ENCODE results near the gene FOXF2.
A peak's percentile ranks its signal among the peaks of the same experiment; 100 is the strongest.

FOXF2 gene

GRCh38 chr6:1412901-1413300 lies 23.5 kb downstream of the FOXF2 start:
- Histone ChIP-seq H3K27ac (ENCODE audit: low read length) (no peak overlapping the region), H3K27me3 (ENCODE audit: control insufficient read depth, insufficient read depth, low read length) (no peaks in the 10 kb centered on the region), H3K4me1 (ENCODE audit: control insufficient read depth, insufficient read depth, low read length) (peaks cover 2% of the 10 kb centered on the region; the same call in 1 of the 2 replicates), H3K4me3 (ENCODE audit: low read length) (no peak overlapping the region), H3K9me3 (ENCODE audit: control insufficient read depth, insufficient read depth, low read length) (no peaks in the 10 kb centered on the region), H3K36me3 (ENCODE audit: control insufficient read depth, insufficient read depth, low read length) (no peaks in the 10 kb centered on the region)
- DNase-seq (ENCODE audit: low read depth, low spot score) = no peak
- WGBS (ENCODE audit: insufficient coverage, insufficient read length) = no CpG with 5 or more reads among the region's 9 CpGs

DNA sequence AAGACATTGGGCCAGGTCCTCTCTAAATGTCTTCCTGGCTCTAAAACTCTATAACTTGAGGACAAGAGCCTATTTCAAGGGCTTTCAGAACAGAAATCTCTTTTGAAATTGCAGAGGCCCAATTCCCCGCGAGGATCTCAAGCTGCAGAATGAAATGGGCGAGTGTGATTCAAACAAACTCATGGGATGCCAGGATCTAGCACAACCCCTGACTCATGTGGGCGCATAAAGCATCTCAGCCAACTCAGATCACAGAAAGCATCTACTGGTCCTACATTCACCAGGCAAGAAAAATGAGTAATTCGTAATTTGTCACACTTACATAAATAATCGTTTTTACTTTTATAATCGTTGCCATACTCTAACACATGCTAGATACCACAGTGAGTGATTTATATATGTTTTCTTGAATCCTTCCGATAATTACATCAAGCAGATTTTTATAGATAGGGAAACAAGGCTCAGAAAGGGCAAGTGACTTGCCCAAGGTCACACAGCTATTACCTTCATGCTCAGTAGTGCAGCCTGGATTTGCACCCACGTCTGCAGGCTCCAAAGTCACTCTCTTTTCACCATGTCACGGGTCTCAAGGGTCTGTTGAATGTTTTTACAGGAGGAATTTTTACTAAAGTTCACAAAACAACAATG lies 26.2 kb downstream of the FOXF2 start:
- no peak for DNase-seq (ENCODE audit: low read depth, low spot score)
- Histone ChIP-seq H3K27ac (ENCODE audit: low read length) (no peak overlapping the region), H3K4me3 (ENCODE audit: low read length) (no peak overlapping the region), H3K9me3 (ENCODE audit: control insufficient read depth, insufficient read depth, low read length) (no peaks in the 10 kb centered on the region), H3K27me3 (ENCODE audit: control insufficient read depth, insufficient read depth, low read length) (no peaks in the 10 kb centered on the region), H3K36me3 (ENCODE audit: control insufficient read depth, insufficient read depth, low read length) (no peaks in the 10 kb centered on the region), H3K4me1 (ENCODE audit: control insufficient read depth, insufficient read depth, low read length) (no peaks in the 10 kb centered on the region)
- WGBS (ENCODE audit: insufficient coverage, insufficient read length) = 100% methylated on average over 3 of the region's 10 CpGs

- Histone ChIP-seq H3K4me1 (ENCODE audit: control insufficient read depth, insufficient read depth, low read length) (no peaks in the 10 kb centered on the region), H3K27me3 (ENCODE audit: control insufficient read depth, insufficient read depth, low read length) (no peaks in the 10 kb centered on the region), H3K9me3 (ENCODE audit: control insufficient read depth, insufficient read depth, low read length) (no peaks in the 10 kb centered on the region), H3K4me3 (ENCODE audit: low read length) (no peak overlapping the region), H3K27ac (ENCODE audit: low read length) (no peak overlapping the region), H3K36me3 (ENCODE audit: control insufficient read depth, insufficient read depth, low read length) (no peaks in the 10 kb centered on the region)
- DNase-seq (ENCODE audit: low read depth, low spot score) = no peak
- WGBS (ENCODE audit: insufficient coverage, insufficient read length) = no CpG with 5 or more reads among the region's 21 CpGs
Measured at GRCh38 chr6:1416191-1416760, 26.9 kb downstream of the FOXF2 start.

DNA sequence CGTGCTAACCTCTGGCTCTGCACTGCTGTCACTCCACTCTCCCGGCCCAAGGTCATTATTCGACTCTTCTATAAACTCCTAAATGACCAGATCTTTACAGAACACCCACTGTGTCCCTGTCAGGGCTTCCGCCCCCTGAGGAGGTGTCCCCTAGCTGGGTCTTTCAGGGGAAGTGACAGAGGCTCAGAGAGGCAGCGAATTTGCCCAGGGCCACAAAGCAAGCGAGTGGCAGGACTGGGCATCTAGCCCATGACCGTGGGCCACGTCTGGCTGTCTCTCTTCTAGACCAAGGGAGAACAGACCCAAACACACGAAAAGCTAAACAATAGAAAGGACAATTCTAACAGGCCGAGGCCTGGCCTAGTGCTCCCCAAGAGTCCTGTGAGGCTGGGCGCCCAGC lies 27.4 kb downstream of the FOXF2 start:
- no CpG with 5 or more reads among the region's 11 CpGs for WGBS (ENCODE audit: insufficient coverage, insufficient read length)
- Histone ChIP-seq H3K27ac (ENCODE audit: low read length) (no peak overlapping the region), H3K4me1 (ENCODE audit: control insufficient read depth, insufficient read depth, low read length) (no peaks in the 10 kb centered on the region), H3K9me3 (ENCODE audit: control insufficient read depth, insufficient read depth, low read length) (no peaks in the 10 kb centered on the region), H3K27me3 (ENCODE audit: control insufficient read depth, insufficient read depth, low read length) (no peaks in the 10 kb centered on the region), H3K4me3 (ENCODE audit: low read length) (no peak overlapping the region), H3K36me3 (ENCODE audit: control insufficient read depth, insufficient read depth, low read length) (no peaks in the 10 kb centered on the region)
- DNase-seq (ENCODE audit: low read depth, low spot score) = no peak

DNA sequence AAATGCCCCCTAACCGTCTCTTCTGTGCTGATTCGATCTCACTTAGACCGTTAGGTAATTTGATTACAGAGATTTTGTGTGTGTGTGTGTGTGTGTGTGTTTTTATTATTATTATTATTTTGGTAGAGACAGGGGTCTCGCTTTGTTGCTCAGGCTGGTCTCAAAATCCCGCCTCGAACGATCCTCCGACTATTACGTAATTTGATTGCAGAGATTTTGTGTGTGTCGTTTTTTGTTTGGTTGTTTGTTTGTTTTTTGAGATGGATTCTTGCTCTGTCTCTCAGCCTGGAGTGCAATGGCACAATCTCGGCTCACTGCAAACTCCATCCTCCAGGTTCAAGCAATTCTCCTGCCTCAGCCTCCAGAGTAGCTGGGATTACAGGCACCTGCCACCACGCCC lies 28.3 kb downstream of the FOXF2 start:
- no peaks in the 10 kb centered on the region for H3K9me3 ChIP-seq (ENCODE audit: control insufficient read depth, insufficient read depth, low read length)
- H3K27ac ChIP-seq (ENCODE audit: low read length) = no peak overlapping the region
- DNase-seq (ENCODE audit: low read depth, low spot score) = no peak
- H3K4me3 ChIP-seq (ENCODE audit: low read length) = no peak overlapping the region
- no peaks in the 10 kb centered on the region for H3K27me3 ChIP-seq (ENCODE audit: control insufficient read depth, insufficient read depth, low read length)
- 100% methylated on average over 1 of the region's 12 CpGs for WGBS (ENCODE audit: insufficient coverage, insufficient read length)
- no peaks in the 10 kb centered on the region for H3K36me3 ChIP-seq (ENCODE audit: control insufficient read depth, insufficient read depth, low read length)
- no peaks in the 10 kb centered on the region for H3K4me1 ChIP-seq (ENCODE audit: control insufficient read depth, insufficient read depth, low read length)

DNA sequence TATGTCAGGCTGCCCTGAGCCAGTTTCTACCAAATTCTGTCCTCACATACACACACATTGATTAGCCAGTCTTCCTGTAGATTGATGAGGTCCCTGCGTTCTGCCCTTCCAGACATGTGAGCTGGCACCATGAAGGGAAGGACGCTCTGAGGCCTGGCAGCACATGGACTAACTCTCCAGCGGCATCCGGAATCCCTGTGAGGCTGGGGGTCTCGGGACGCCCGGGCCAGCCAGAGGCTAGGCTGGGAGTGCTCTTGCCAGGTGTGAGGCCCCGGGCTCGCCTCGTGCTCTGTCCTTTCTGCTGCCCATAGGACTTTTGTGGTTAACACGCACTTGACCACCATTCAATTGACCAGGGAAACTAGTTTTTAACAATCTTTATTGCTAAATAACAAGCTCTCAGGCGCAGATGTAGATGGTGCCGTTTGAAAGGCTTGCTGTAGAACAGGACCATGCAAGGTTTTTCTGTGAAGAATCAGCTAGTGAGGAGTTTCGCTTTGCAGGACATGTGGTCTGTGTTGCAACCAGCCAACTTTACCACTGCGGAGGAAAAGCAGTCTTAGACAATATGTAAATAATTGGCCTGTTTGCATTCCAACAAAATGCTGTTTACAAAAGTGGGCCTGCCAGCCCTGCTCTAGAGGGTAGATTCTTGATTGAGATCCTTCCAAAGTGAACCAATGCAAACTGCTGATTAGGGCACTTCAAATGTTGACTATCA lies 29.3 kb downstream of the FOXF2 start:
- H3K27ac ChIP-seq (ENCODE audit: low read length) = no peak overlapping the region
- H3K36me3 ChIP-seq (ENCODE audit: control insufficient read depth, insufficient read depth, low read length) = no peaks in the 10 kb centered on the region
- H3K9me3 ChIP-seq (ENCODE audit: control insufficient read depth, insufficient read depth, low read length) = no peaks in the 10 kb centered on the region
- no peaks in the 10 kb centered on the region for H3K4me1 ChIP-seq (ENCODE audit: control insufficient read depth, insufficient read depth, low read length)
- H3K27me3 ChIP-seq (ENCODE audit: control insufficient read depth, insufficient read depth, low read length) = no peaks in the 10 kb centered on the region
- H3K4me3 ChIP-seq (ENCODE audit: low read length) = no peak overlapping the region
- WGBS (ENCODE audit: insufficient coverage, insufficient read length) = no CpG with 5 or more reads among the region's 15 CpGs
- DNase-seq (ENCODE audit: low read depth, low spot score) = no peak

DNA sequence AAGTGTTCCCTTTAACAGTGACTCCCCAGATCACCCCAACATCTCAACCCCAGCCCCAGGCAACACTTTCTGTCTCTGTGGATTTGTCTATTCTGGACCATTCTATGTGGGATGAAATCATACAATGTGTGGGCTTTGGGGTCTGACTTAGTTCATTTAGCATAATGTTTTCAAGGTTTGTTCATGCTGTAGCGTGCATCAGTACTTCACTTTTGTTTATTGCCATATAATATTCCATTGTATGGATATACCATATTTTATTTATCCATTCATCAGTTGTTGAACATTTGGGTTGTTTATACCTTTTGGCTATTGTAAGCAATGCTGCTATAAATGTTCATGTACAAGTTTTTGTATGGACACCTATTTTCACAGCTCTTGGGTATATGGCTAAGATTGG lies 31.0 kb downstream of the FOXF2 start:
- Histone ChIP-seq H3K36me3 (ENCODE audit: control insufficient read depth, insufficient read depth, low read length) (no peaks in the 10 kb centered on the region), H3K4me3 (ENCODE audit: low read length) (no peak overlapping the region), H3K27me3 (ENCODE audit: control insufficient read depth, insufficient read depth, low read length) (no peaks in the 10 kb centered on the region), H3K9me3 (ENCODE audit: control insufficient read depth, insufficient read depth, low read length) (no peaks in the 10 kb centered on the region), H3K4me1 (ENCODE audit: control insufficient read depth, insufficient read depth, low read length) (no peaks in the 10 kb centered on the region), H3K27ac (ENCODE audit: low read length) (no peak overlapping the region)
- no CpG with 5 or more reads among the region's 1 CpG for WGBS (ENCODE audit: insufficient coverage, insufficient read length)
- DNase-seq (ENCODE audit: low read depth, low spot score) = no peak

DNA sequence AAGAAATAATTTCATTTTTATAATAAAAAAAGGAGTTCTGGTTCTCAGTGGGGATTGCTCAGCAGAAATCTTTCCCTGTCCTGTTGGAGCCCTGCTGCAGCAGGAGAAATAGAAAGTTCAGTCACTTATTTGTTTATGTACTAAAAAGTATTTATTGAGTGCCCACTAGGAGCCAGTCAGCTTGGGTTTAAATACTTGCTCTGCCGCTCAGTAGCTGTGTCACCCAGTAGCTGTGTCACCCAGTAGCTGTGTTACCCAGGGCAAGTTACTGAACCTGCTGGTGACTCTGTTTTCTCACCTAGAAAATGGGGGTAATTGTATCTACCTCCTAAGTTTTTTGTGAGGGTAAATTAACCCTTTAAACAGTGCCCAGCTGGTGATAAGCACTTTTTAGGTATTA lies 32.9 kb downstream of the FOXF2 start:
- Histone ChIP-seq H3K4me1 (ENCODE audit: control insufficient read depth, insufficient read depth, low read length) (no peaks in the 10 kb centered on the region), H3K27me3 (ENCODE audit: control insufficient read depth, insufficient read depth, low read length) (no peaks in the 10 kb centered on the region), H3K4me3 (ENCODE audit: low read length) (no peak overlapping the region), H3K9me3 (ENCODE audit: control insufficient read depth, insufficient read depth, low read length) (no peaks in the 10 kb centered on the region), H3K36me3 (ENCODE audit: control insufficient read depth, insufficient read depth, low read length) (no peaks in the 10 kb centered on the region), H3K27ac (ENCODE audit: low read length) (no peak overlapping the region)
- no CpG with 5 or more reads among the region's 1 CpG for WGBS (ENCODE audit: insufficient coverage, insufficient read length)
- no peak for DNase-seq (ENCODE audit: low read depth, low spot score)

GRCh38 chr6:1423578-1423977 lies 34.2 kb downstream of the FOXF2 start:
- no peak overlapping the region for H3K27ac ChIP-seq (ENCODE audit: low read length)
- WGBS (ENCODE audit: insufficient coverage, insufficient read length) = no CpG with 5 or more reads among the region's 9 CpGs
- no peak for DNase-seq (ENCODE audit: low read depth, low spot score)
- H3K4me3 ChIP-seq (ENCODE audit: low read length) = no peak overlapping the region
- no peaks in the 10 kb centered on the region for H3K9me3 ChIP-seq (ENCODE audit: control insufficient read depth, insufficient read depth, low read length)
- no peaks in the 10 kb centered on the region for H3K4me1 ChIP-seq (ENCODE audit: control insufficient read depth, insufficient read depth, low read length)
- no peaks in the 10 kb centered on the region for H3K36me3 ChIP-seq (ENCODE audit: control insufficient read depth, insufficient read depth, low read length)
- no peaks in the 10 kb centered on the region for H3K27me3 ChIP-seq (ENCODE audit: control insufficient read depth, insufficient read depth, low read length)

- WGBS (ENCODE audit: insufficient coverage, insufficient read length) = no CpG with 5 or more reads among the region's 16 CpGs
- no peak overlapping the region for H3K4me3 ChIP-seq (ENCODE audit: low read length)
- peak; percentile 52 for DNase-seq (ENCODE audit: low read depth, low spot score)
Measured at GRCh38 chr6:1424306-1424927, 35.0 kb downstream of the FOXF2 start.

More at GRCh38 chr6:1424306-1424927, 35.0 kb downstream of the FOXF2 start:
- no peaks in the 10 kb centered on the region for H3K4me1 ChIP-seq (ENCODE audit: control insufficient read depth, insufficient read depth, low read length)
- H3K27me3 ChIP-seq (ENCODE audit: control insufficient read depth, insufficient read depth, low read length) = no peaks in the 10 kb centered on the region
- no peaks in the 10 kb centered on the region for H3K36me3 ChIP-seq (ENCODE audit: control insufficient read depth, insufficient read depth, low read length)
- H3K9me3 ChIP-seq (ENCODE audit: control insufficient read depth, insufficient read depth, low read length) = no peaks in the 10 kb centered on the region
- H3K27ac ChIP-seq (ENCODE audit: low read length) = no peak overlapping the region

Data from iPS DF 6.9 (cell line).